ENCODE data around the gene BLM. TPM values are rescaled to one million over a fixed set of nuclear protein-coding genes. Genes with fewer than 3 reads are reported as not detected.
"Not testable (repeated sequence)": the region's sequence is repeated elsewhere in the genome, so short reads cannot be mapped to it uniquely, and the experiment has no call there.

BLM gene
- total RNA-seq = 64.3 and 65.1 TPM in 2 replicates

GRCh38 chr15:90716976-90717821, at the start of gene BLM:
TSS of gene BLM (plus strand) at chr15:90717346. CDS start at chr15:90747393, 30,047 bp downstream.
- peak within 1 kb of the TSS; percentile 96 for H3K27ac Mint-ChIP-seq
- peaks cover 13% of the 10 kb centered on the region for H3K36me3 Mint-ChIP-seq (ENCODE audit: low read depth)
- intact Hi-C loops (cut with micrococcal nuclease) = loop anchor here (1.0 to 10.0 kb wide), 11 partner anchors 35 to 1472 kb away; partner anchors contain the start of genes FANCI and UNC45A

GRCh38 chr15:90667755-90668345, 49.3 kb upstream of the BLM start:
- H3K4me3 Mint-ChIP-seq; H3K27me3 Mint-ChIP-seq (ENCODE audit: insufficient read depth); intact Hi-C loops (cut with micrococcal nuclease); H3K36me3 Mint-ChIP-seq (ENCODE audit: low read depth); H3K27ac Mint-ChIP-seq; H3K9me3 Mint-ChIP-seq; DNase-seq (ENCODE audit: low spot score): not testable (repeated sequence)
- H3K4me1 Mint-ChIP-seq (ENCODE audit: low read depth) = peaks cover 34% of the 10 kb centered on the region

More at GRCh38 chr15:90716976-90717821, at the start of gene BLM:
- Mint-ChIP-seq H3K27me3 (ENCODE audit: insufficient read depth) (no peaks in the 10 kb centered on the region), H3K4me3 (peak within 1 kb of the TSS; percentile 90), H3K4me1 (ENCODE audit: low read depth) (peaks cover 38% of the 10 kb centered on the region), H3K9me3 (no peaks in the 10 kb centered on the region)
- DNase-seq (ENCODE audit: low spot score) = peak; percentile 97

GRCh38 chr15:90670631-90671030, 46.5 kb upstream of the BLM start:
- H3K9me3 Mint-ChIP-seq; H3K4me3 Mint-ChIP-seq; H3K27ac Mint-ChIP-seq; DNase-seq (ENCODE audit: low spot score); H3K36me3 Mint-ChIP-seq (ENCODE audit: low read depth); intact Hi-C loops (cut with micrococcal nuclease): not testable (repeated sequence)
- Mint-ChIP-seq H3K4me1 (ENCODE audit: low read depth) (peaks cover 23% of the 10 kb centered on the region), H3K27me3 (ENCODE audit: insufficient read depth) (peaks cover 10% of the 10 kb centered on the region)

GRCh38 chr15:90671216-90671615, 45.9 kb upstream of the BLM start:
- H3K4me3 Mint-ChIP-seq = no peak overlapping the region
- intact Hi-C loops (cut with micrococcal nuclease) = no loop called here
- H3K9me3 Mint-ChIP-seq = no peaks in the 10 kb centered on the region
- peaks cover 18% of the 10 kb centered on the region for H3K4me1 Mint-ChIP-seq (ENCODE audit: low read depth)
- peaks cover 6% of the 10 kb centered on the region for H3K36me3 Mint-ChIP-seq (ENCODE audit: low read depth)
- H3K27me3 Mint-ChIP-seq (ENCODE audit: insufficient read depth) = peaks cover 10% of the 10 kb centered on the region
- H3K27ac Mint-ChIP-seq = no peak overlapping the region
- no peak for DNase-seq (ENCODE audit: low spot score)

- DNase-seq (ENCODE audit: low spot score); H3K27ac Mint-ChIP-seq; H3K4me3 Mint-ChIP-seq; H3K9me3 Mint-ChIP-seq; intact Hi-C loops (cut with micrococcal nuclease); H3K36me3 Mint-ChIP-seq (ENCODE audit: low read depth): not testable (repeated sequence)
- Mint-ChIP-seq H3K27me3 (ENCODE audit: insufficient read depth) (peaks cover 10% of the 10 kb centered on the region), H3K4me1 (ENCODE audit: low read depth) (peaks cover 20% of the 10 kb centered on the region)
Observed at GRCh38 chr15:90673357-90673756, 43.8 kb upstream of the BLM start.

- H3K27ac Mint-ChIP-seq = no peak overlapping the region
- H3K4me3 Mint-ChIP-seq = no peak overlapping the region
- intact Hi-C loops (cut with micrococcal nuclease) = no loop called here
- no peak for DNase-seq (ENCODE audit: low spot score)
- H3K27me3 Mint-ChIP-seq (ENCODE audit: insufficient read depth) = peaks cover 8% of the 10 kb centered on the region
- peaks cover 5% of the 10 kb centered on the region for H3K36me3 Mint-ChIP-seq (ENCODE audit: low read depth)
- peaks cover 30% of the 10 kb centered on the region for H3K4me1 Mint-ChIP-seq (ENCODE audit: low read depth)
- peaks cover 4% of the 10 kb centered on the region for H3K9me3 Mint-ChIP-seq
Observed at GRCh38 chr15:90674476-90674875, 42.7 kb upstream of the BLM start.

GRCh38 chr15:90675464-90675863, 41.7 kb upstream of the BLM start:
- H3K4me3 Mint-ChIP-seq = no peak overlapping the region
- peaks cover 8% of the 10 kb centered on the region for H3K27me3 Mint-ChIP-seq (ENCODE audit: insufficient read depth)
- intact Hi-C loops (cut with micrococcal nuclease) = no loop called here
- no peak for DNase-seq (ENCODE audit: low spot score)
- peaks cover 39% of the 10 kb centered on the region for H3K4me1 Mint-ChIP-seq (ENCODE audit: low read depth)
- H3K27ac Mint-ChIP-seq = no peak overlapping the region
- peaks cover 4% of the 10 kb centered on the region for H3K36me3 Mint-ChIP-seq (ENCODE audit: low read depth)
- peaks cover 4% of the 10 kb centered on the region for H3K9me3 Mint-ChIP-seq

- DNase-seq (ENCODE audit: low spot score) = peak; percentile 37
- H3K27ac Mint-ChIP-seq = peak overlapping the region; percentile 96
- H3K4me1 Mint-ChIP-seq (ENCODE audit: low read depth) = peaks cover 48% of the 10 kb centered on the region
- H3K9me3 Mint-ChIP-seq = peaks cover 4% of the 10 kb centered on the region
- peak overlapping the region; percentile 68 for H3K4me3 Mint-ChIP-seq
- H3K36me3 Mint-ChIP-seq (ENCODE audit: low read depth) = peaks cover 5% of the 10 kb centered on the region
- H3K27me3 Mint-ChIP-seq (ENCODE audit: insufficient read depth) = peaks cover under 1% of the 10 kb centered on the region
- intact Hi-C loops (cut with micrococcal nuclease) = loop anchor here (1.0 to 2.0 kb wide), 5 partner anchors 8 to 30 kb away; no protein-coding TSS in a partner anchor
Observed at GRCh38 chr15:90677807-90678790, 39.0 kb upstream of the BLM start.

GRCh38 chr15:90679959-90680358, 37.2 kb upstream of the BLM start:
- no peak overlapping the region for H3K27ac Mint-ChIP-seq
- H3K27me3 Mint-ChIP-seq (ENCODE audit: insufficient read depth) = no peaks in the 10 kb centered on the region
- H3K4me1 Mint-ChIP-seq (ENCODE audit: low read depth) = peaks cover 61% of the 10 kb centered on the region
- intact Hi-C loops (cut with micrococcal nuclease) = loop anchor here (2.0 kb wide), 1 partner anchor 13 kb away; no protein-coding TSS in a partner anchor
- H3K9me3 Mint-ChIP-seq = peaks cover 4% of the 10 kb centered on the region
- no peak for DNase-seq (ENCODE audit: low spot score)
- H3K36me3 Mint-ChIP-seq (ENCODE audit: low read depth) = peaks cover 5% of the 10 kb centered on the region
- H3K4me3 Mint-ChIP-seq = no peak overlapping the region

- peaks cover 61% of the 10 kb centered on the region for H3K4me1 Mint-ChIP-seq (ENCODE audit: low read depth)
- intact Hi-C loops (cut with micrococcal nuclease) = no loop called here
- H3K9me3 Mint-ChIP-seq = peaks cover 4% of the 10 kb centered on the region
- peaks cover 3% of the 10 kb centered on the region for H3K36me3 Mint-ChIP-seq (ENCODE audit: low read depth)
- H3K27ac Mint-ChIP-seq = no peak overlapping the region
- no peak overlapping the region for H3K4me3 Mint-ChIP-seq
- H3K27me3 Mint-ChIP-seq (ENCODE audit: insufficient read depth) = no peaks in the 10 kb centered on the region
- DNase-seq (ENCODE audit: low spot score) = no peak
Observed at GRCh38 chr15:90680371-90680935, 36.7 kb upstream of the BLM start.

- Mint-ChIP-seq H3K36me3 (ENCODE audit: low read depth) (peaks cover 3% of the 10 kb centered on the region), H3K4me3 (no peak overlapping the region), H3K9me3 (peaks cover 4% of the 10 kb centered on the region), H3K27ac (no peak overlapping the region), H3K27me3 (ENCODE audit: insufficient read depth) (no peaks in the 10 kb centered on the region), H3K4me1 (ENCODE audit: low read depth) (peaks cover 62% of the 10 kb centered on the region)
- no peak for DNase-seq (ENCODE audit: low spot score)
- intact Hi-C loops (cut with micrococcal nuclease) = no loop called here
Observed at GRCh38 chr15:90681056-90681455, 36.1 kb upstream of the BLM start.

GRCh38 chr15:90681480-90681879, 35.7 kb upstream of the BLM start:
- no peak for DNase-seq (ENCODE audit: low spot score)
- Mint-ChIP-seq H3K9me3 (peaks cover 4% of the 10 kb centered on the region), H3K27me3 (ENCODE audit: insufficient read depth) (no peaks in the 10 kb centered on the region), H3K4me1 (ENCODE audit: low read depth) (peaks cover 66% of the 10 kb centered on the region), H3K4me3 (no peak overlapping the region), H3K36me3 (ENCODE audit: low read depth) (peaks cover 3% of the 10 kb centered on the region), H3K27ac (no peak overlapping the region)
- intact Hi-C loops (cut with micrococcal nuclease) = no loop called here

All from activated T-helper 1 cell treated with anti-CD3 and anti-CD28 coated beads, Interleukin-12 subunit alpha, Interleukin-12 subunit beta, Interleukin-2, Interleukin-4 antibody, amounts not matched to agents 30 ng/mL and 10 ng/mL and 1 ng/mL, durations not matched to agents 14 hours and 24 hours and 36 hours (primary cell).